ENCODE measurements around the gene CWC27. TPM values are rescaled to one million over a fixed set of nuclear protein-coding genes. Genes with fewer than 3 reads are reported as not detected.

CWC27 gene
- total RNA-seq, 6 donors from 2014 or later: 8.0 to 21.2 (median 14.6) TPM

DNA sequence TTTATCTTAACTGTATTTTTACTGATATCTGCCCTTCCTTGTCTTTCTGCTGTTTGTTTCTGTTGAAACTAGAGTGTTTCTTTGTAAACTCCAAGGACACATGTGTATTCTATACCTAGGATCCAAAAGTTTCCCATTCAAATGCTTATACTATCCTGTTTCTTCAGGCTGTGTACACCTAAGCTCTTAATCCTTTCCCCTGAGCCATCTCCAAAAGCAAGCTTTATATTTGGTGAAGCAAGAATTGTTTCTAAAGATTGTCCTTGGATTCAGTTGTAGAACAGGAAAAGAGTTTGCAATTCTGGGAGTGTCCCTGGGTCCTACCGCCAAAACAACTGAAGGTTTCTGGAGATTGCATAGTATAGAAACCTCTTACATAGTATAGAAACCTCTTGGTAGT is 65.9 kb downstream of the CWC27 start:
- no peaks in the 10 kb centered on the region for H3K27me3 ChIP-seq
- ATAC-seq (ENCODE audit: low FRiP score in 2 of 2) (no peak), DNase-seq (no peak)
- H3K27ac ChIP-seq: no peak overlapping the region
- TF ChIP-seq POLR2AphosphoS5 (IDR thresholded peaks at IDR 0.05) (no peak), EP300 (IDR thresholded peaks at IDR 0.05) (no peak), POLR2A (IDR thresholded peaks at IDR 0.05) (no peak)
- TF ChIP-seq, protein P1, sequence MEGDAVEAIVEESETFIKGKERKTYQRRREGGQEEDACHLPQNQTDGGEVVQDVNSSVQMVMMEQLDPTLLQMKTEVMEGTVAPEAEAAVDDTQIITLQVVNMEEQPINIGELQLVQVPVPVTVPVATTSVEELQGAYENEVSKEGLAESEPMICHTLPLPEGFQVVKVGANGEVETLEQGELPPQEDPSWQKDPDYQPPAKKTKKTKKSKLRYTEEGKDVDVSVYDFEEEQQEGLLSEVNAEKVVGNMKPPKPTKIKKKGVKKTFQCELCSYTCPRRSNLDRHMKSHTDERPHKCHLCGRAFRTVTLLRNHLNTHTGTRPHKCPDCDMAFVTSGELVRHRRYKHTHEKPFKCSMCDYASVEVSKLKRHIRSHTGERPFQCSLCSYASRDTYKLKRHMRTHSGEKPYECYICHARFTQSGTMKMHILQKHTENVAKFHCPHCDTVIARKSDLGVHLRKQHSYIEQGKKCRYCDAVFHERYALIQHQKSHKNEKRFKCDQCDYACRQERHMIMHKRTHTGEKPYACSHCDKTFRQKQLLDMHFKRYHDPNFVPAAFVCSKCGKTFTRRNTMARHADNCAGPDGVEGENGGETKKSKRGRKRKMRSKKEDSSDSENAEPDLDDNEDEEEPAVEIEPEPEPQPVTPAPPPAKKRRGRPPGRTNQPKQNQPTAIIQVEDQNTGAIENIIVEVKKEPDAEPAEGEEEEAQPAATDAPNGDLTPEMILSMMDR (IDR thresholded peaks at IDR 0.05): no peak
- H3K4me1 ChIP-seq: peaks cover 0 to 4% (median 0%) of the 10 kb centered on the region in 4 donors
- no peak overlapping the region for H3K4me3 ChIP-seq
- H3K36me3 ChIP-seq: no peaks in the 10 kb centered on the region
- WGBS, 2 donors: 57 to 67% methylated on average over 1 of the region's 1 CpG
- no peaks in the 10 kb centered on the region for H3K9me3 ChIP-seq

- Histone ChIP-seq H3K27me3 (no peaks in the 10 kb centered on the region), H3K4me1 (peaks cover 0 to 4% (median 0%) of the 10 kb centered on the region in 4 donors), H3K36me3 (no peaks in the 10 kb centered on the region), H3K27ac (no peak overlapping the region), H3K4me3 (no peak overlapping the region), H3K9me3 (no peaks in the 10 kb centered on the region)
- WGBS, 2 donors: 87 to 94% methylated on average over 1 of the region's 1 CpG
- ATAC-seq (ENCODE audit: low FRiP score in 2 of 2) (no peak), DNase-seq (no peak)
- TF ChIP-seq EP300 (IDR thresholded peaks at IDR 0.05) (no peak), POLR2AphosphoS5 (IDR thresholded peaks at IDR 0.05) (no peak), POLR2A (IDR thresholded peaks at IDR 0.05) (no peak)
- TF ChIP-seq, protein P1 (IDR thresholded peaks at IDR 0.05): no peak
Measured at GRCh38 chr5:64835266-64835665, 66.5 kb downstream of the CWC27 start.

DNA sequence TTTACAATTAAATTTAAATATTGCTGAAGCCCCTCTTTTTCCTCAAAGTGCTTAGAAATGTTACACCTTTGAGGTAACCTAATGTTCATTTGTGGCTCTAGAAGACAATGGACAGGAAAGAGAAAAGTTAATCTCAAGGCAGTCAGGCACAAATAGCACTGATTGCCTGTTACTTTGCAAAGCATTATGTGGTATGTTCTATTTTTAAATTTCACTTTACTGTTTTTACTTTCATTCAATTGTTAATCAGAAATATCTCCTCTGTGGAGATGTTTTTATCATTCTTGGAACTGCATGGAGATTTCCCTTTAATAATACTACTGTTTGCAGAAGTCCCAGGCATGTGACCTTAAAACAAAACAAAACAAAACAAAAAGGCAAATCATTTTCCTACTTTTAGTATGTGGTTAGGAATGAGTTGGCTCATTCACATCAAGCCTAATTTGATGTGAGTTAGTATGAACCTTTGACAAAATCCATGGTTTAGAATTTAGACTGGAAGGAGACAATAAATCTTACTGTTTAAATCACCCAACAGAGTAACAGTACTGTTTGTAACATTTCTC is 67.5 kb downstream of the CWC27 start:
- TF ChIP-seq EP300 (IDR thresholded peaks at IDR 0.05) (no peak), POLR2A (IDR thresholded peaks at IDR 0.05) (no peak), POLR2AphosphoS5 (IDR thresholded peaks at IDR 0.05) (no peak)
- H3K4me3 ChIP-seq: no peak overlapping the region
- no peak overlapping the region for H3K27ac ChIP-seq
- H3K9me3 ChIP-seq: no peaks in the 10 kb centered on the region
- ATAC-seq (ENCODE audit: low FRiP score in 2 of 2) (no peak), DNase-seq (no peak)
- peaks cover 0 to 4% (median 0%) of the 10 kb centered on the region in 4 donors for H3K4me1 ChIP-seq
- no peaks in the 10 kb centered on the region for H3K36me3 ChIP-seq
- no peaks in the 10 kb centered on the region for H3K27me3 ChIP-seq

DNA sequence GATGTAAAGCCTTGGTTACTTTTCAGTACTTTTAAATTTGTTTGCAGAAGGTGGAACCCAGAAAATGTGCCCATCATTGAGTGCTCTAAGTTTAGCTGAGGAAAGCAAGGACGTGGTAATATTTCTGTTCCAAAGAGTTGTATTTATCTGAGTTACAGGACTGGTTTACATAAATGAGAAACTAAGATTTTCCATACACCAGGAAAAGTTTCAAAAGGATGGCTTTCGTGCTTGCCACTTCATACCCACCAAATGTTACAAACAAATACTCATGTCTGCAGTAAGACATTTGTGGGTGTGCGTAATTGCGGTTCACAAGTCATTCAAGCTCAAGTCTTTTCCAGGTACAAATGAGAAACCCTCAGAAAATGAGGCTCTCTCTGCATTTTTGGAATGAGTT is 68.1 kb downstream of the CWC27 start:
- H3K27ac ChIP-seq: no peak overlapping the region
- TF ChIP-seq POLR2AphosphoS5 (IDR thresholded peaks at IDR 0.05) (no peak), EP300 (IDR thresholded peaks at IDR 0.05) (no peak)
- no peak overlapping the region for H3K4me3 ChIP-seq
- no peaks in the 10 kb centered on the region for H3K9me3 ChIP-seq
- H3K36me3 ChIP-seq: peaks cover 0 to 1% (median 0%) of the 10 kb centered on the region in 4 donors
- peaks cover 0 to 4% (median 0%) of the 10 kb centered on the region in 4 donors for H3K4me1 ChIP-seq
- DNase-seq (no peak), ATAC-seq (ENCODE audit: low FRiP score in 2 of 2) (no peak)
- H3K27me3 ChIP-seq: no peaks in the 10 kb centered on the region
- WGBS, 2 donors: 87% methylated on average over 4 of the region's 4 CpGs

DNA sequence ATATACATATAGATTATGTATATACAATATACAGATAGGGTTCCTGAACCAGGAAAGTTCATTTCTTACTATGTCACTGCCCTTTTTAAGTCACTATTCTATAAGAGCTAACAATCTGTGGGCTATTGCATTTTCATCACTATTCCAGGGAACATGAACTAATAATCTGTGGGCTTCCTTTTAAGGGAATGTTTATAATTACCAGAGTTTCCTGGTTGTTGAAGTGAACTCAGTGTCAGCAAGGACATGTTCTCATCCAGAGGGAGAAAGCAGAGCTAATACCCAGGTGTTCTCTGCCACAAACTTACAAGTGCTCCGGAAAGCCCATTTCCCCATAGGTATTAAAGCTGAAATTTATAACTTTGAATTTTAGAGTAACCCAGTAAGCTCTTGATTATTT is 69.6 kb downstream of the CWC27 start:
- DNase-seq: no peak
- peaks cover 0 to 4% (median 0%) of the 10 kb centered on the region in 4 donors for H3K36me3 ChIP-seq
- H3K27ac ChIP-seq: no peak overlapping the region
- TF ChIP-seq POLR2AphosphoS5 (IDR thresholded peaks at IDR 0.05): no peak
- WGBS, 2 donors: 55 to 86% methylated on average over 1 of the region's 1 CpG
- ATAC-seq (ENCODE audit: low FRiP score in 2 of 2): no peak
- H3K4me3 ChIP-seq: no peak overlapping the region
- peaks cover 0 to 4% (median 0%) of the 10 kb centered on the region in 4 donors for H3K4me1 ChIP-seq
- H3K9me3 ChIP-seq: no peaks in the 10 kb centered on the region
- H3K27me3 ChIP-seq: no peaks in the 10 kb centered on the region

DNA sequence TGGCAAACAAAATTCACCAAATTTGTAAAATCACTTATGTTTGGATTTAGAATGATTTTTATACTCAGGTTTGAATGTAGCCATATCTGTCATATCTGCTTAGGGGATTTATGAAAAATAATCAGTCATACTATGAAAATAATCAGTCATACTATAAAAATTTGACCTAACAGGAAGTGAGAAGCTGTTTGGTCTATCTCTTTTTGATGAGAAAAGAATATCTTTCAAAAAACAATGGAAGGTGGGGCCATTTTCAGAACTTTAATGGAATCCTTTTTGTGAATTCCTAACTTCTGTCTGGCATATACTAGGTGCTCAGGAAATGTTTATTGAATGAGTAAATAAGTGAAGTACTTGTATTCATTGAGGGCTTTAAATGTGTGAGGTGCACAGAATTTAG is 70.1 kb downstream of the CWC27 start:
- H3K4me3 ChIP-seq: no peak overlapping the region
- ATAC-seq (ENCODE audit: low FRiP score in 2 of 2): no peak

More for the DNA sequence above, 70.1 kb downstream of the CWC27 start:
- H3K27ac ChIP-seq: no peak overlapping the region
- peaks cover 0 to 4% (median 0%) of the 10 kb centered on the region in 4 donors for H3K4me1 ChIP-seq
- TF ChIP-seq, protein P1 (IDR thresholded peaks at IDR 0.05): no peak
- TF ChIP-seq POLR2AphosphoS5 (IDR thresholded peaks at IDR 0.05): no peak
- no peak for TF ChIP-seq POLR2A (IDR thresholded peaks at IDR 0.05)
- TF ChIP-seq EP300 (IDR thresholded peaks at IDR 0.05): no peak
- no peak for DNase-seq
- H3K36me3 ChIP-seq: peaks cover 0 to 4% (median 0%) of the 10 kb centered on the region in 4 donors
- no peaks in the 10 kb centered on the region for H3K9me3 ChIP-seq
- no peaks in the 10 kb centered on the region for H3K27me3 ChIP-seq

All from upper lobe of left lung (tissue), 6 donors.